Measurements from ENCODE around the gene MRPS21. TPM values are rescaled to one million over a fixed set of nuclear protein-coding genes. Genes with fewer than 3 reads are reported as not detected.

The MRPS21 gene
- total and polyA plus RNA-seq, 9 of the 15 experiments (the other 6 are each of a cell fraction or from before 2014, with no cell fraction given), result 119 to 407 (median 149) TPM

DNA sequence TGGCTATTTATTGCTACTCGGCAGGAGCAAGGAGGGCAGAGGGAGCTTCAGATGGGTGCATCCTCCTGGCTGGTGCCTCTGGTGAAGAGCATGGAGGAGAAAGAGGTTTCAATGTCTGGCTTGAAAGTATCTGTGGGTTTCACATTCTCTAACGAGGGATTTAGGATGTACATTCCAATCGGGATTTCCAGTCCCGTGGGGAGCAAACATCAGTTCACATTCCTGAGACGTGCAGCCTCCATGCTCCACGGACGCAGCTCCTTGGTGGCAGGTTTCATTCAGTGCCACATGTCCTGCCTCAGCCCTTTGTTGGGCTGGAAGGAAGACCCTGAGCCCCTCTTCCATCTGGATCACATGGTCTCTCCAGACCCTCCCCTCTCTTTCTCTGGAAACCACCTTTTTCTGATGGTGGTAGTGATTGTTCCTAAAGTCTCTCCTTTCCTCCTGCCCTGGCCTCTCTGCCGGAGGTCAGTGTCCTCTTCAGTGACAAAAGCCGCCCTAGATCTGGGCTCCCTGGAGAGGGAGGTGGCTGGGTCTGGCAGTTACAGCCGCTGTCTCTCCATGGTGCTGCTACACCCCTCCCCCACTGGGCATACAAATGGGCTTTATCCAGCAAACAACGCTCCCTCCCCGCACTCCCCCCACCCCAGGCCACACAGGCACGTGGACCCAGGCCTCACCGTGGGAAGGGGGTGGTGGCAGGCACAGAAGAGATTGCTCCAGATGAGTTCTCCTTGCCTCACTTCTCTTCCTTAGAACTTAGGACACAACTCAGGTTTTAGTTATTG is 36.9 kb upstream of the MRPS21 start:
- Histone ChIP-seq H4K20me1 (replicated peaks; ENCODE audit: control insufficient read depth, insufficient read depth, low read length) (no peaks in the 10 kb centered on the region), H3K9me3 (replicated peaks; ENCODE audit: control insufficient read depth, insufficient read depth, low read depth, low read length) (no peaks in the 10 kb centered on the region), H3K9ac (ENCODE audit: insufficient read depth in 1 of 2, low read depth in 2 of 2, low read length in 2 of 2) (peak overlapping the region in 1 of 2 experiments; percentile 21; a peak in 1 of 4 replicates), H2AFZ (ENCODE audit: low read depth, low read length) (no peak overlapping the region), H3K4me1 (replicated peaks in 1 of 2; ENCODE audit: control insufficient read depth in 2 of 2, insufficient read depth in 2 of 2, low read length in 2 of 2) (peaks cover 23 to 26% of the 10 kb centered on the region in 2 experiments), H3K4me3 (no peak overlapping the region), H3K9me1 (ENCODE audit: control insufficient read depth, insufficient read depth, low read length) (no peaks in the 10 kb centered on the region), H3K27ac (ENCODE audit: extremely low read depth, low read depth, low read length) (no peak overlapping the region), H3K27me3 (ENCODE audit: control insufficient read depth in 2 of 2, insufficient read depth in 2 of 2, low read length in 2 of 2) (peaks cover 0 to 4% of the 10 kb centered on the region in 2 experiments; a peak in 1 of 5 replicates), H3K79me2 (ENCODE audit: control insufficient read depth, insufficient read depth, low read length) (no peaks in the 10 kb centered on the region), H3K4me2 (ENCODE audit: insufficient read depth, low read length) (no peak overlapping the region), H3K36me3 (ENCODE audit: control insufficient read depth, insufficient read depth, low read length) (no peaks in the 10 kb centered on the region)
- in situ Hi-C loops (cut with MboI), result loop anchor here (5.0 kb wide), 1 partner anchor 741 kb away; no protein-coding TSS in a partner anchor
- 19% methylated on average over 14 of the region's 14 CpGs for WGBS (ENCODE audit: insufficient coverage, low coverage, missing lambda C conversion rate)
- intact Hi-C loops (cut with micrococcal nuclease), result loop anchor here (1.0 to 10.0 kb wide), 5 partner anchors 66 to 741 kb away; partner anchors contain the start of genes ADAMTSL4 and PRPF3
- peak in 1 of 4 experiments; percentile 17 for DNase-seq (ENCODE audit: extremely low read depth in 1 of 4, low spot score in 3 of 4)
- ChIA-PET CTCF (ENCODE audit: low intra/inter-chr PET ratio) (interaction anchor here (0.5 to 2.6 kb wide), 9 partner anchors 24 to 750 kb away, joined by 3 to 43 read pairs (median 4); partner anchors contain the start of genes CIART and MINDY1), POLR2A (interaction anchor here (0.6 to 1.9 kb wide), 11 partner anchors 9 to 720 kb away, joined by 3 to 5 read pairs (median 3); partner anchors contain the start of genes APH1A and C1orf54)
- BruUV-seq (replicated peaks), result no TSS peak
- TF ChIP-seq RCOR1 (IDR thresholded peaks at IDR 0.05; ENCODE audit: borderline replicate concordance in 1 of 2, low read depth in 2 of 2, low read length in 2 of 2), result no peak
- TF ChIP-seq, protein P1, sequence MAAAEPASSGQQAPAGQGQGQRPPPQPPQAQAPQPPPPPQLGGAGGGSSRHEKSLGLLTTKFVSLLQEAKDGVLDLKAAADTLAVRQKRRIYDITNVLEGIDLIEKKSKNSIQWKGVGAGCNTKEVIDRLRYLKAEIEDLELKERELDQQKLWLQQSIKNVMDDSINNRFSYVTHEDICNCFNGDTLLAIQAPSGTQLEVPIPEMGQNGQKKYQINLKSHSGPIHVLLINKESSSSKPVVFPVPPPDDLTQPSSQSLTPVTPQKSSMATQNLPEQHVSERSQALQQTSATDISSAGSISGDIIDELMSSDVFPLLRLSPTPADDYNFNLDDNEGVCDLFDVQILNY (CRISPR knock-in tag; IDR thresholded peaks at IDR 0.05), result 0 out of 2 replicates have a peak, but pooled peaks have one; percentile 32
- no peak for ATAC-seq
- FAIRE-seq, result no peak

Data from K562 (cell line).